Stimulated activated CD4-positive, alpha-beta T cell treated with anti-CD3 and anti-CD28 coated beads, Interleukin-1b, Interleukin-23, amount 100 ng/mL, for 4 hours (primary cell): ENCODE results near the gene FFAR1.
"Not testable (repeated sequence)": the region's sequence is repeated elsewhere in the genome, so short reads cannot be mapped to it uniquely, and the experiment has no call there.

Experiments used
- DNase-seq, 2 donors: peaks; one replicate each; pipeline ENCODE4 v3.0.0-alpha.2; 2020; ENCODE audit warnings: low read depth in 2 of 2

FFAR1 gene

DNA sequence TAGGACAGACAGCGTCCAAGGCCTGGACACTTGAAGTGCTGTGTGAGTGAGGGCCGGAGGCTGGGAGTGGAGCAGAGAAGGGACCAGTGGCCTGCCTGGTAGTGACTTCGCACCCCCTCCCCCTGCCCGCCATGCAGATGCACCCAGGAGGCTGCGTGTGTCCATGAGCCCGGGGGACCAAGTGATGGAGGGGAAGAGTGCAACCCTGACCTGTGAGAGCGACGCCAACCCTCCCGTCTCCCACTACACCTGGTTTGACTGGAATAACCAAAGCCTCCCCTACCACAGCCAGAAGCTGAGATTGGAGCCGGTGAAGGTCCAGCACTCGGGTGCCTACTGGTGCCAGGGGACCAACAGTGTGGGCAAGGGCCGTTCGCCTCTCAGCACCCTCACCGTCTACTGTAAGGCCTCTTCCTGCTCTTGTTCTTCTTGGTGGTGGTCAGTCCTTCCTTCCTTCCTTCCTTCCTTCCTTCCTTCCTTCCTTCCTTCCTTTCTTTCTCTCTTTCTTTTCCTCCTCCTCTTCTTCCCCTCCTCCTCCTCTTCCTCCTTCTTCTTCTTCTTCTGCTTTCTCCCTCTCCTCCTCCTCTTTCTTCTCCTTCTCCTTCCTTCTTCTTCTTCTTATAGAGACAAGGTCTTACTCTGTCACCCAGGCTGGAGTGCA lies 6.0 kb upstream of the FFAR1 start:
- DNase-seq, result no peak

- DNase-seq, result no peak
Observed at GRCh38 chr19:35342430-35342829, 5.3 kb upstream of the FFAR1 start.

GRCh38 chr19:35344511-35345031 lies 3.1 kb upstream of the FFAR1 start:
- no peak for DNase-seq

- DNase-seq, result no peak
Observed at GRCh38 chr19:35345671-35346111, 2.0 kb upstream of the FFAR1 start.

GRCh38 chr19:35346193-35347052 lies 1.3 kb upstream of the FFAR1 start:
- DNase-seq, result peak; percentile 62 to 64

DNA sequence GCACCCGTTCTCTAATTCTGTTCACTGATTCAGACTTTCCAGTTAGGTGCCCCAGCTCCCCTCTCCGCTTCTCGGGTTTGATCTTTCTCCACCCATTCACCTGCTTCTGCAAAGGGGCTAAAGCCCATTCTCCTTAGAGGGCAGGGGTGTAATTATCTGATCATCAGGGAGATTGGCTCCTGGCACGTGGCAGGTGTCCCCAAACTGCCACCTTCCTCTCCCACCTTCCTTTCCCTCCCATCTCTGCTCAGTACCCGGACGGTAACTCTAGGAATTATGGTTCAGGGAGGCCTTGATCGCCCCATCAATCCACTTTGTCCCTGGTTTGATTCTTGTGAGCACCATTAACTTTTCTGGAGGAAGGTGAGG lies 212 bp downstream of the FFAR1 start:
- DNase-seq, result no peak

DNA sequence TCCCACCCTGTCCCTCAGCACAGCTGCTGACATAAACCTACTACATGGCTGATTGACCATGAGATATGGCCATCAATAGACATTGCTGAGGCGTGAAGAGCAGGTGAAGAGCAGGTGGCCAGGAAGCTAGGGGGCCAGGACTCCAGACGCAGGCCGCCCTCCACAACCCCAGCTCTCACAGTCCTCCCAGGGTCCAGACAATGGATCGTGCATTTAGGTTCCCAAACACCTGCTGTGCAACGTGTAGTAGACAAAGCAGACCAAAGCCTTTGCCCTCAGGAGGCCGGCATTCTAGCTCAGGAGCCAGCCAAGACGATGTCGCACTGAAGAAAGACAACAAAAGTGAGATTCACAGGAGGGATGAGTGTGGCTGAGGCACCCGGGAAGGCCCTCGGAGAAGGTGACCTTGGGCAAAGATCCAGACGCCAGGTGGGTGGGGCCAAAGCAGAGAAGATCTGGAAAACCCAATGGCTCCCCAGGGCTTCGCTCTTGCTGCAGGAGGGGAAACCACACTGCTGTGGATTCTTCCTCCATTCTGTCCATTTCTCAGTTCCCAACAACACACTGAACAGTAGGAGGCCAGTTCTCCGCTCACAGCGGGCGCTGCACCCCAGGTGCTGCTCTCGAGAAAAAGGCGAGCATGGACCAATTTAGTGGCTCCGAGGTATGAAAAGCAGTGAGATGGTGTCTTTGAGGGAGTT lies 1.4 kb downstream of the FFAR1 start:
- DNase-seq, result no peak

GRCh38 chr19:35349614-35350521 lies 2.2 kb downstream of the FFAR1 start:
- no peak for DNase-seq

DNA sequence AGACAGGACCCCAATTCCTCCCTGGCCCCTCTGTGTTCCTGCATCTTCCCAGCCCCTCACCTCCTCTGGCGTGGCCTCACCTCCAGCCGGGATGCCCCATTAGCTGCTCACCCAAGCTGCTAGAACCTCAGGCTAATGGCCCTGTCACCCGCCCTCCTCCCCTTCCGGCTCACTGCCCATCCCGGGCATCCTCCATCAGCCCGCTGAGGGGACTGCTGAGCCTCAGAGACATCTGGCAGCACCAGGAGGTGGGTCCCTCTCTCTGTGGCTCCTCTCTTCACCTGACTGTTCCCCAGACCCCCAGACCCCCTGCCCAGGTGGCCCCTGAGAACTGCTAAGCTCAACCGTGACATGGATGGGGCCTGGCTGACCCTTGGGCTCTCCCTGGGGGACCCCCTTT lies 2.9 kb downstream of the FFAR1 start:
- DNase-seq, result no peak

DNA sequence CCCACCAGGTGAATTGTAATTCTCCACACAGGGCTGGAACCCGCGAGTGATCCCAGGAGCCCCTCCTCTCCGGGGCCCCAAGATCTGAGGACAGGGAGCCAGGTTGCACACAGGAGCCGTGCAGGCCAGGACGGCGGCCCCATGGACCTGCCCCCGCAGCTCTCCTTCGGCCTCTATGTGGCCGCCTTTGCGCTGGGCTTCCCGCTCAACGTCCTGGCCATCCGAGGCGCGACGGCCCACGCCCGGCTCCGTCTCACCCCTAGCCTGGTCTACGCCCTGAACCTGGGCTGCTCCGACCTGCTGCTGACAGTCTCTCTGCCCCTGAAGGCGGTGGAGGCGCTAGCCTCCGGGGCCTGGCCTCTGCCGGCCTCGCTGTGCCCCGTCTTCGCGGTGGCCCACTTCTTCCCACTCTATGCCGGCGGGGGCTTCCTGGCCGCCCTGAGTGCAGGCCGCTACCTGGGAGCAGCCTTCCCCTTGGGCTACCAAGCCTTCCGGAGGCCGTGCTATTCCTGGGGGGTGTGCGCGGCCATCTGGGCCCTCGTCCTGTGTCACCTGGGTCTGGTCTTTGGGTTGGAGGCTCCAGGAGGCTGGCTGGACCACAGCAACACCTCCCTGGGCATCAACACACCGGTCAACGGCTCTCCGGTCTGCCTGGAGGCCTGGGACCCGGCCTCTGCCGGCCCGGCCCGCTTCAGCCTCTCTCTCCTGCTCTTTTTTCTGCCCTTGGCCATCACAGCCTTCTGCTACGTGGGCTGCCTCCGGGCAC lies 3.9 kb downstream of the FFAR1 start:
- no peak for DNase-seq

GRCh38 chr19:35352177-35352447 lies 4.4 kb downstream of the FFAR1 start:
- no peak for DNase-seq

- peak; percentile 47 to 68 for DNase-seq
Observed at GRCh38 chr19:35352448-35353304, 5.0 kb downstream of the FFAR1 start.

GRCh38 chr19:35353635-35354034 lies 5.9 kb downstream of the FFAR1 start:
- DNase-seq, result no peak

DNA sequence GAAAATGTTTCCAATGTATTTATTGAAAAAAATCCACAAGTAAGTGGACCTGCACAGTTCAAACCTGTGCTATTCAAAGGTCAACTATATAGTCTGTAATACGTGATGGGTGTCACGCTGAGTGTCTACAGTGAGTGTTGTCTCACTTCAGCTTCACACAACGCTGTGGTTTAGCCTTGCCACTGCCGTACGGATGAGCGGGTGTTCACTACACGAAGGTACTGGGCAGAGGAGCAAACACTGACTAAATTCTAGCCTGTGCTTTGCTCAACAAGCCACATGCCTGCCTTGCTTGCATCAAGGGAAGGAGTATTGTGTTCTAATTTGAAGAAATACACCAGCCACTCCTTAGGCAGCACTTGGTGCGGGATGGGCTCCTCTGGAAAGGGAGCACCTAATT lies 7.2 kb downstream of the FFAR1 start:
- no peak for DNase-seq

- DNase-seq, result no peak
Observed at GRCh38 chr19:35355791-35356460, 8.2 kb downstream of the FFAR1 start.

- no peak for DNase-seq
Observed at GRCh38 chr19:35357867-35358573, 10.3 kb downstream of the FFAR1 start, which contains the start of gene FFAR3. TSS of gene FFAR3 (plus strand) at chr19:35358460. CDS start at chr19:35358891, 431 bp downstream.

- DNase-seq, result not testable (repeated sequence)
Observed at GRCh38 chr19:35358834-35359233, 11.1 kb downstream of the FFAR1 start.

DNA sequence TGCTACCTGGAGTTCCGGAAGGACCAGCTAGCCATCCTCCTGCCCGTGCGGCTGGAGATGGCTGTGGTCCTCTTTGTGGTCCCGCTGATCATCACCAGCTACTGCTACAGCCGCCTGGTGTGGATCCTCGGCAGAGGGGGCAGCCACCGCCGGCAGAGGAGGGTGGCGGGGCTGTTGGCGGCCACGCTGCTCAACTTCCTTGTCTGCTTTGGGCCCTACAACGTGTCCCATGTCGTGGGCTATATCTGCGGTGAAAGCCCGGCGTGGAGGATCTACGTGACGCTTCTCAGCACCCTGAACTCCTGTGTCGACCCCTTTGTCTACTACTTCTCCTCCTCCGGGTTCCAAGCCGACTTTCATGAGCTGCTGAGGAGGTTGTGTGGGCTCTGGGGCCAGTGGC lies 11.7 kb downstream of the FFAR1 start:
- DNase-seq, result not testable (repeated sequence)
